Nephron progenitor cell (in vitro differentiated cells): Measurements from ENCODE around the gene WNK3.

Experiments used
- DNase-seq: peaks from one replicate; pipeline ENCODE4 v3.0.0; 2021
- H3K27ac Mint-ChIP-seq: 2 replicates; pipeline ENCODE4 v1.8.0; 2021; ENCODE audit warnings: mild to moderate bottlenecking, moderate library complexity, mixed read lengths
- H3K27me3 Mint-ChIP-seq: 2 replicates; pipeline ENCODE4 v1.8.0; 2021; ENCODE audit warnings: mild to moderate bottlenecking, low read depth, mixed read lengths; ENCODE audit not compliant: poor library complexity
- H3K36me3 Mint-ChIP-seq: 2 replicates; pipeline ENCODE4 v1.8.0; 2021; ENCODE audit warnings: low read depth, mixed read lengths
- H3K4me1 Mint-ChIP-seq: 2 replicates; pipeline ENCODE4 v1.8.0; 2021; ENCODE audit warnings: mixed read lengths
- H3K4me3 Mint-ChIP-seq: 2 replicates; pipeline ENCODE4 v1.8.0; 2021; ENCODE audit warnings: mild to moderate bottlenecking, moderate library complexity, mixed read lengths
- H3K9me3 Mint-ChIP-seq: 2 replicates; pipeline ENCODE4 v1.8.0; 2021; ENCODE audit warnings: mild to moderate bottlenecking, moderate library complexity, mixed read lengths
- TF ChIP-seq, protein P1 (sequence below): fragments of 200-600 bp; sonication (generic); IDR thresholded peaks from 2 replicates; pipeline ENCODE4 v1.5.0; 2021; ENCODE audit warnings: antibody characterized with exemption

WNK3 gene

DNA sequence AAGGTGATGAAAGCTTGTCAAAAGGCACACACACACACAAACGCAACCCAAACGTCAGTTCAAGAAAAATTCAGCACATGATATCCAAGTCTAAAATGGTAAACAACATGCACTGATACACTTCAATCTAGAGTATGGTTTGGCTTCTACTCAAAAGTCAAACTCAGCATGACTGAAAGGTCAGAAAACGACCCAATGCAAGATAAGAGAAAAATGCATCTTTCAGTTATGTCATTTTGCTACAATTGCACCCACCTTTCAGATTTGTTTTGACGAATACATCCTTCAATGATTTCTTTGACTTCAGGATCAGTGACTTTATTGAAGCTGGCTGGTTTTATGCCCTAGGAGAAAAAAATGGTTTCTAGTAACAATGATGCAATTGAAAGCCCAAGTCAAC lies 56.3 kb downstream of the WNK3 start:
- no peak for DNase-seq
- TF ChIP-seq, protein P1, sequence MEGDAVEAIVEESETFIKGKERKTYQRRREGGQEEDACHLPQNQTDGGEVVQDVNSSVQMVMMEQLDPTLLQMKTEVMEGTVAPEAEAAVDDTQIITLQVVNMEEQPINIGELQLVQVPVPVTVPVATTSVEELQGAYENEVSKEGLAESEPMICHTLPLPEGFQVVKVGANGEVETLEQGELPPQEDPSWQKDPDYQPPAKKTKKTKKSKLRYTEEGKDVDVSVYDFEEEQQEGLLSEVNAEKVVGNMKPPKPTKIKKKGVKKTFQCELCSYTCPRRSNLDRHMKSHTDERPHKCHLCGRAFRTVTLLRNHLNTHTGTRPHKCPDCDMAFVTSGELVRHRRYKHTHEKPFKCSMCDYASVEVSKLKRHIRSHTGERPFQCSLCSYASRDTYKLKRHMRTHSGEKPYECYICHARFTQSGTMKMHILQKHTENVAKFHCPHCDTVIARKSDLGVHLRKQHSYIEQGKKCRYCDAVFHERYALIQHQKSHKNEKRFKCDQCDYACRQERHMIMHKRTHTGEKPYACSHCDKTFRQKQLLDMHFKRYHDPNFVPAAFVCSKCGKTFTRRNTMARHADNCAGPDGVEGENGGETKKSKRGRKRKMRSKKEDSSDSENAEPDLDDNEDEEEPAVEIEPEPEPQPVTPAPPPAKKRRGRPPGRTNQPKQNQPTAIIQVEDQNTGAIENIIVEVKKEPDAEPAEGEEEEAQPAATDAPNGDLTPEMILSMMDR = no peak
- Mint-ChIP-seq H3K36me3 (peaks cover 45% of the 10 kb centered on the region), H3K4me1 (no peaks in the 10 kb centered on the region), H3K9me3 (peaks cover 23% of the 10 kb centered on the region), H3K27me3 (no peaks in the 10 kb centered on the region), H3K27ac (no peak overlapping the region), H3K4me3 (no peak overlapping the region)

DNA sequence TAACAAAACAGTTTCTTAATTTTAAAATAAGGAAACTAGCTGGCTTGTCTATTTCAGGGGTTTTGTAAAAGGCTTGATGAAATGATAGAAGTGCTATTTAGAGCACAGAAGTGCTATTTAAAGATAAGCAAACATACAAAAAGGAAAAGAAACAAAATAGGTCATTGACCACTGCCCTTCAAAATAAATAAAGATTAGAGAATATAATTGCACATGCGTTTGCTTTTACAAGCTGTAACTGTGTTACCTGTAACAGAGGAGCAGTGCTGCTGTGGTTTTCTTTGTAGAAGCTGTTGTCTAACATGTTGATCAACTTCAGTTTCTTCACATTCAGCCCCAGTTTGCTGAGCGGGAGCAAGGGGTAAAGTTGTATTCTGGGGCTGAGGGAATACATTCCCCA lies 63.5 kb downstream of the WNK3 start:
- Mint-ChIP-seq H3K9me3 (peaks cover 31% of the 10 kb centered on the region), H3K4me1 (no peaks in the 10 kb centered on the region), H3K4me3 (no peak overlapping the region), H3K36me3 (peaks cover 37% of the 10 kb centered on the region), H3K27ac (no peak overlapping the region), H3K27me3 (no peaks in the 10 kb centered on the region)
- TF ChIP-seq, protein P1 = no peak
- no peak for DNase-seq

DNA sequence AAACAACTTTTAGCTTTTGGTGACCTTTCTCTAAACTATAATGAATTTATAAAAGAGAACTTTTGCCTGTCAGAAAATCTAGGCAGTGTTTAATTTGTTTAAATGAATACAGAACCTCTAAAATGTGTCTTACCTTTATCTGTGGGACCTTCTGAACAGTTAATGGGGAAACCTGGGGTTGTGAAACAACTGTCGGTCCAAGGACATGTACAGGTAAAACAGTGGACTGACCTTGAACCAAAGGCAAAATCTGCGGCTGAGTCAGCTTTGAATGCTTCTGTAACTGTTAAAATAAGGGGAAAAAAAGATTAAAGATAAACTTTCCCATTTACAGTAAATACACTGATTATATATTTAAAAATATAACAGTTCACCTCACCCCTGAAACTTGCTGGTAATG lies 65.1 kb downstream of the WNK3 start:
- Mint-ChIP-seq H3K27me3 (no peaks in the 10 kb centered on the region), H3K4me1 (no peaks in the 10 kb centered on the region), H3K4me3 (no peak overlapping the region), H3K36me3 (peaks cover 37% of the 10 kb centered on the region), H3K27ac (no peak overlapping the region), H3K9me3 (peaks cover 38% of the 10 kb centered on the region)
- no peak for DNase-seq
- TF ChIP-seq, protein P1 = no peak

DNA sequence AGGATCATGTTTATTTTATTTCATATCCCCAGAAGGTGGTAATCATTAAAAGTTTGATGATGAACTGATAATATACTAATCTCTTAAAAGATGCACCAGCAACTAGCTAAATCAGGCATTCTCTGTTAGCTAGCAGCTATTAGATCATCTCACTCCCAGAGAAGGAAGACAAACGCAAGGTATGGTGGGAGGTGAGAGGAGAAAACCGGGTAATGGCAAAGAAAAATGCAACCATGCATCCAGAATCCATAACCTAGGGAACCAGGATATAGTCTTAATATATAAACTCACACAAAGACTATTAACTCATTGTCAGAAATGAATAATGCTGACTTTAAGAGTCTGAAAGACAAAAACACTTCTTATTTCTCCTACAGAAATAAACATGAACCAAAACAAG lies 66.1 kb downstream of the WNK3 start:
- H3K27ac Mint-ChIP-seq = no peak overlapping the region
- no peak overlapping the region for H3K4me3 Mint-ChIP-seq
- peaks cover 42% of the 10 kb centered on the region for H3K9me3 Mint-ChIP-seq
- no peak for DNase-seq
- peaks cover 27% of the 10 kb centered on the region for H3K36me3 Mint-ChIP-seq
- TF ChIP-seq, protein P1 = no peak
- H3K27me3 Mint-ChIP-seq = no peaks in the 10 kb centered on the region
- H3K4me1 Mint-ChIP-seq = no peaks in the 10 kb centered on the region

DNA sequence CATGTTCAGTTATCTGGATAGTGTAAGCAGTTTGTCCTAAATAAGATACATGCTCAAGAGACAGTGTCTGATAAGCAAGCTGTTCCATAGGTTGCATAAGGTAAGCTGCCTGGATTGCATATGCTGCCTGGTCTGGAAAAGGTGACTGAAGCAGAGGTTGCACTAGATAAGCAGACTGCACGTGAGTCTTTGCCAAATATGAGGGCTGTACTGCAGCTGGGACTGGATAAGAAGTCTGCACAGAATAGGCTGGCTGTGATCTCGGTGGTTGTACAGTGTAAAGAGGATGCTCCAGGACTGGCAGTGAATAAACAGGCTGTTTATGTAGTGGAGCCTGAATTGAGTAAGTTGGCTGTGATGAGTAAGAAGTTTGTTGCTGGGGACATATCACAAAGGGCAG lies 68.9 kb downstream of the WNK3 start:
- TF ChIP-seq, protein P1 = no peak
- DNase-seq = no peak
- Mint-ChIP-seq H3K4me3 (no peak overlapping the region), H3K27me3 (no peaks in the 10 kb centered on the region), H3K36me3 (peaks cover 20% of the 10 kb centered on the region), H3K9me3 (peaks cover 36% of the 10 kb centered on the region), H3K4me1 (no peaks in the 10 kb centered on the region), H3K27ac (no peak overlapping the region)

DNA sequence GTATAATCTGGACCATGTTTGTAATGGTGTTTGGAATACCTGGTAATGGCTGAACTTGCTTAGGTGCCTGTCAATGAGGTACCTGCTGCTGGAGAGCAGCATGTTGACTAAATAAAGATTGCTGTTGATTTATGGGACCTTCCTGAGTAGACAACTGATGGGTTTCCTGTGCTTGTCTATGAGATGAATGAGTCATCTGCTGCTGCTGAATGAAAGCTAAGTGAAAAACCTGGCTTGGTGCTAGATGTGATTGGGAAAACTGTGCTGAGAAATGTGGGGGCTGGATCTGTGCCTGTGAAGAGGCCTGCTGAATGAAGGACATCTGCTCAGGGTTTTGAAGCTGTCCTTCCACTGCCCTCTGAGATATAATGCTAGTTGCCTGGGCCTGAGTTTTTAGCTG lies 69.6 kb downstream of the WNK3 start:
- Mint-ChIP-seq H3K27me3 (no peaks in the 10 kb centered on the region), H3K4me1 (no peaks in the 10 kb centered on the region), H3K4me3 (no peak overlapping the region), H3K36me3 (peaks cover 23% of the 10 kb centered on the region), H3K9me3 (peaks cover 40% of the 10 kb centered on the region), H3K27ac (no peak overlapping the region)
- DNase-seq = no peak
- TF ChIP-seq, protein P1 = no peak
